Measurements from ENCODE around the gene NOTCH1. TPM values are rescaled to one million over a fixed set of nuclear protein-coding genes. Genes with fewer than 3 reads are reported as not detected.

NOTCH1 gene
- total RNA-seq, 3 donors from 2014 or later: 59.0 to 101 (median 72.6) TPM

DNA sequence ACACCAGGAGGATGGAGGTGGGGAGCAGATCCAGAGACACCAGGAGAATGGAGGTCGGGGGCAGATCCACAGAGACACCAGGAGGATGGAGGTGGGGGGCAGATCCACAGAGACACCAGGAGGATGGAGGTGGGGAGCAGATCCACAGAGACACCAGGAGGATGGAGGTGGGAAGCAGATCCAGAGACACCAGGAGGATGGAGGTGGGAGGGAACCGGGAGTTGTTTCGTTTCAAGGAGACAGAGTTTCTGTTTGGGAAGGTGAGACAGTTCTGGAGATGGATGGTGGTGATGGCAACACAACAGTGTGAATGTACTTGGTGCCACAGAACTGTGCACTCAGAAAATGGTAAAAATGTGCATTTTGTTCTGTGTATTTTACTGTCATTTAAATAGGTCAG is 97.2 kb downstream of the NOTCH1 start:
- DNase-seq: no peak
- no peak for ATAC-seq
- H3K4me3 ChIP-seq: no peak overlapping the region
- H3K4me1 ChIP-seq (ENCODE audit: low read depth): no peaks in the 10 kb centered on the region
- H3K9me3 ChIP-seq: no peaks in the 10 kb centered on the region
- intact Hi-C loops (cut with DNase I, micrococcal nuclease): no loop called here
- peaks cover 8% of the 10 kb centered on the region for H3K36me3 ChIP-seq (ENCODE audit: low read depth)
- TF ChIP-seq, protein P1, sequence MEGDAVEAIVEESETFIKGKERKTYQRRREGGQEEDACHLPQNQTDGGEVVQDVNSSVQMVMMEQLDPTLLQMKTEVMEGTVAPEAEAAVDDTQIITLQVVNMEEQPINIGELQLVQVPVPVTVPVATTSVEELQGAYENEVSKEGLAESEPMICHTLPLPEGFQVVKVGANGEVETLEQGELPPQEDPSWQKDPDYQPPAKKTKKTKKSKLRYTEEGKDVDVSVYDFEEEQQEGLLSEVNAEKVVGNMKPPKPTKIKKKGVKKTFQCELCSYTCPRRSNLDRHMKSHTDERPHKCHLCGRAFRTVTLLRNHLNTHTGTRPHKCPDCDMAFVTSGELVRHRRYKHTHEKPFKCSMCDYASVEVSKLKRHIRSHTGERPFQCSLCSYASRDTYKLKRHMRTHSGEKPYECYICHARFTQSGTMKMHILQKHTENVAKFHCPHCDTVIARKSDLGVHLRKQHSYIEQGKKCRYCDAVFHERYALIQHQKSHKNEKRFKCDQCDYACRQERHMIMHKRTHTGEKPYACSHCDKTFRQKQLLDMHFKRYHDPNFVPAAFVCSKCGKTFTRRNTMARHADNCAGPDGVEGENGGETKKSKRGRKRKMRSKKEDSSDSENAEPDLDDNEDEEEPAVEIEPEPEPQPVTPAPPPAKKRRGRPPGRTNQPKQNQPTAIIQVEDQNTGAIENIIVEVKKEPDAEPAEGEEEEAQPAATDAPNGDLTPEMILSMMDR (IDR thresholded peaks at IDR 0.05): no peak

DNA sequence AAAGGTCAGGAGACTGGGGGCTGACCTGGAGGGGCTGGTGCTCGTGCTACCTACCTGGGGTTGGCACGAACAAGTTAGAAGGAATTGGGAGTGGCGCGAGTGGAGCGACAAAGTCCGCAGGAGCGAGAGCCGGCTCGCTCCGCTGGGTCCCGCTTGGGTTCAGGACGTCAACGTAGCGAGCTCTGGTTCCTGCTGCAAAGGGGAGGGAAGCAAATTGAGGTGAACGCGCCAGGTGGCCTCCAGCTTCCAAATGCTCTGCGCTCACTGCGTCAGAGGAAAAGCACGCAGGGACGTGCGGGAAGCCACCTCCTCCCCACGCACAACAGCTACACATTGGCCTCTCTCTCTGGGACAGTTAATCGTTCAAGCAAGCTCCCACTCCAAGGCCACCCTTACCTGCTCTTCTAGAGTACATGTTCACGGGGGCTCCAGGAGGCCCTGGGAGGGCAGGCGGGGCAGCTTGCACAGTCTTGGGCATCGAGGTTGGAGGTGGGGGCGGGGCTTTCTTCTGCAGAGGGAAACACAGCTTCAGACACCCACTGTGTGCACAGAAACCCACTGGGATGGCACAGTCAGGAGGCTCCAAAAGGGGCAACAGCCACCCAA is 98.6 kb downstream of the NOTCH1 start:
- intact Hi-C loops (cut with DNase I, micrococcal nuclease): no loop called here
- DNase-seq: no peak
- ATAC-seq: no peak
- Histone ChIP-seq H3K4me3 (no peak overlapping the region), H3K4me1 (ENCODE audit: low read depth) (no peaks in the 10 kb centered on the region), H3K9me3 (no peaks in the 10 kb centered on the region), H3K36me3 (ENCODE audit: low read depth) (peaks cover 8% of the 10 kb centered on the region)
- TF ChIP-seq, protein P1 (IDR thresholded peaks at IDR 0.05): no peak

DNA sequence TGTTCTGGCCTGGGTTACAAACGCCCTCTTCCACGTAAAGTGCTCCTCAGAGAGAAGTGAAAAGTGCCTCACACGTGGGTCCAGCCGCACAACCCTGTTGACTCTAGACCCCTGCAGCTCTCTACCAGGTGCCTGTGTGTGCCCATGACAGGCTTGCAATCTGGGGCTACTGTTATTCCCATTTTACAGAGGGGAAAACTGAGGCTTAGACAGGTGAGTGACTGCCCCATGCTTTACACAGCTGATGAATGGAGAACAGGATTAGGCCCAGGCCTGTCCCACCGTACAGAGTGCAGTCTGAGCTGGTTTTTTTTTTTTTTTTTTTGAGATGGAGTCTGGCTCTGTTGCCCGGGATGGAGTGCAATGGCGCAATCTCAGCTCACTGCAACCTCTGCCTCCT is 100.0 kb downstream of the NOTCH1 start:
- Histone ChIP-seq H3K4me3 (no peak overlapping the region), H3K4me1 (ENCODE audit: low read depth) (no peaks in the 10 kb centered on the region), H3K36me3 (ENCODE audit: low read depth) (peaks cover 8% of the 10 kb centered on the region), H3K9me3 (no peaks in the 10 kb centered on the region)
- no peak for ATAC-seq
- TF ChIP-seq, protein P1 (IDR thresholded peaks at IDR 0.05): no peak
- DNase-seq: no peak
- intact Hi-C loops (cut with DNase I, micrococcal nuclease): no loop called here

Small RNAs within 50 kb of the gene (microRNA-seq; reads per million reads assigned to microRNA genes)
- gene MIR4673: not detected
- gene MIR4674: not detected

Other genes with a start within 250 kb of the NOTCH1 start
- gene CCDC187, start 242.0 kb downstream of the NOTCH1 start, total RNA-seq: under 1 TPM; 0.19 to 0.93 (median 0.48) TPM
- gene GPSM1, start 218.5 kb downstream of the NOTCH1 start, total RNA-seq: 10 to 100 TPM in 1 of 3 donors, 1 to 10 TPM in 2; 2.4 to 15.0 (median 4.2) TPM
- 10 to 100 TPM in 2 of 3 donors, 1 to 10 TPM in 1; 9.3 to 17.1 (median 10.8) TPM for gene DNLZ, start 182.3 kb downstream of the NOTCH1 start, total RNA-seq
- 1 to 10 TPM; 2.2 to 2.4 (median 2.2) TPM for gene CARD9, start 172.4 kb downstream of the NOTCH1 start, total RNA-seq
- gene SNAPC4, start 145.9 kb downstream of the NOTCH1 start, total RNA-seq: 1 to 10 TPM; 7.4 to 7.6 (median 7.6) TPM
- 10 to 100 TPM; 27.8 to 47.6 (median 33.2) TPM for gene ENTR1, start 135.4 kb downstream of the NOTCH1 start, total RNA-seq
- 10 to 100 TPM; 42.1 to 50.7 (median 45.1) TPM for gene PMPCA, start 135.4 kb downstream of the NOTCH1 start, total RNA-seq
- 10 to 100 TPM in 1 of 3 donors, 1 to 10 TPM in 2; 9.5 to 14.4 (median 9.6) TPM for gene INPP5E, start 106.2 kb downstream of the NOTCH1 start, total RNA-seq
- gene SEC16A, start 63.0 kb downstream of the NOTCH1 start, total RNA-seq: 10 to 100 TPM; 60.0 to 69.5 (median 69.3) TPM
- gene EGFL7, start 116.9 kb upstream of the NOTCH1 start, total RNA-seq: 10 to 100 TPM; 15.9 to 43.4 (median 18.9) TPM
- 100 to 1,000 TPM; 113 to 296 (median 152) TPM for gene AGPAT2, start 141.4 kb upstream of the NOTCH1 start, total RNA-seq
- 1 to 10 TPM; 1.0 to 10.0 (median 2.9) TPM for gene DIPK1B, start 166.5 kb upstream of the NOTCH1 start, total RNA-seq
- 1 to 10 TPM in 2 of 3 donors, under 1 TPM in 1; 0.12 to 5.1 (median 2.7) TPM for gene LCN10, start 196.9 kb upstream of the NOTCH1 start, total RNA-seq
- 1 to 10 TPM; 1.0 to 8.5 (median 4.7) TPM for gene LCN6, start 202.5 kb upstream of the NOTCH1 start, total RNA-seq
- gene LCN8, start 212.2 kb upstream of the NOTCH1 start, total RNA-seq: not detected
- 10 to 100 TPM in 1 of 3 donors, 1 to 10 TPM in 2; 1.6 to 17.2 (median 3.7) TPM for gene LCN15, start 218.5 kb upstream of the NOTCH1 start, total RNA-seq
- 100 to 1,000 TPM; 110 to 373 (median 127) TPM for gene TMEM141, start 245.3 kb upstream of the NOTCH1 start, total RNA-seq

Measured in mucosa of descending colon (tissue), 3 donors.